ENCODE results near the gene NLRP5.

NLRP5 gene

GRCh38 chr19:56026769-56027168 lies 40.2 kb downstream of the NLRP5 start:
- Histone ChIP-seq H3K27ac (no peak overlapping the region), H3K4me1 (ENCODE audit: control insufficient read depth in 1 of 2, insufficient read depth in 1 of 2, low read depth in 1 of 2, low read length in 1 of 2) (no peaks in the 10 kb centered on the region), H3K4me3 (ENCODE audit: low read depth in 1 of 2, low read length in 1 of 2) (no peak overlapping the region), H3K9me3 (no peaks in the 10 kb centered on the region), H3K27me3 (no peaks in the 10 kb centered on the region), H3K36me3 (no peaks in the 10 kb centered on the region)
- no peak for TF ChIP-seq CTCF (IDR thresholded peaks at IDR 0.05)

- H3K4me1 ChIP-seq (ENCODE audit: control insufficient read depth in 1 of 2, insufficient read depth in 1 of 2, low read depth in 1 of 2, low read length in 1 of 2): no peaks in the 10 kb centered on the region
- no peak for TF ChIP-seq CTCF (IDR thresholded peaks at IDR 0.05)
- H3K27ac ChIP-seq: no peak overlapping the region
- H3K9me3 ChIP-seq: no peaks in the 10 kb centered on the region
- no peak overlapping the region for H3K4me3 ChIP-seq (ENCODE audit: low read depth in 1 of 2, low read length in 1 of 2)
- no peaks in the 10 kb centered on the region for H3K36me3 ChIP-seq
- no peaks in the 10 kb centered on the region for H3K27me3 ChIP-seq
These were observed 67.0 kb downstream of the NLRP5 start for GRCh38 chr19:56053596-56053995.

GRCh38 chr19:56066152-56067023 lies 79.8 kb downstream of the NLRP5 start:
- Histone ChIP-seq H3K4me3 (ENCODE audit: low read depth in 1 of 2, low read length in 1 of 2) (no peak overlapping the region), H3K4me1 (ENCODE audit: control insufficient read depth in 1 of 2, insufficient read depth in 1 of 2, low read depth in 1 of 2, low read length in 1 of 2) (peaks cover 3 to 7% of the 10 kb centered on the region in 2 experiments), H3K27ac (no peak overlapping the region), H3K36me3 (no peaks in the 10 kb centered on the region), H3K27me3 (peaks cover 38% of the 10 kb centered on the region), H3K9me3 (no peaks in the 10 kb centered on the region)
- TF ChIP-seq CTCF (IDR thresholded peaks at IDR 0.05): peak; percentile 77

- no peaks in the 10 kb centered on the region for H3K9me3 ChIP-seq
- TF ChIP-seq CTCF (IDR thresholded peaks at IDR 0.05): no peak
- H3K4me3 ChIP-seq (ENCODE audit: low read depth in 1 of 2, low read length in 1 of 2): no peak overlapping the region
- H3K27me3 ChIP-seq: peaks cover 32% of the 10 kb centered on the region
- H3K4me1 ChIP-seq (ENCODE audit: control insufficient read depth in 1 of 2, insufficient read depth in 1 of 2, low read depth in 1 of 2, low read length in 1 of 2): peaks cover 3 to 7% of the 10 kb centered on the region in 2 experiments
- H3K27ac ChIP-seq: no peak overlapping the region
- no peaks in the 10 kb centered on the region for H3K36me3 ChIP-seq
These were observed 83.1 kb downstream of the NLRP5 start for GRCh38 chr19:56069642-56070041.

- peaks cover 19% of the 10 kb centered on the region for H3K27me3 ChIP-seq
- no peak overlapping the region for H3K4me3 ChIP-seq (ENCODE audit: low read depth in 1 of 2, low read length in 1 of 2)
- no peak for TF ChIP-seq CTCF (IDR thresholded peaks at IDR 0.05)
- no peaks in the 10 kb centered on the region for H3K36me3 ChIP-seq
- peaks cover 3 to 6% of the 10 kb centered on the region in 2 experiments for H3K4me1 ChIP-seq (ENCODE audit: control insufficient read depth in 1 of 2, insufficient read depth in 1 of 2, low read depth in 1 of 2, low read length in 1 of 2)
- no peak overlapping the region for H3K27ac ChIP-seq
- no peaks in the 10 kb centered on the region for H3K9me3 ChIP-seq
These were observed 84.6 kb downstream of the NLRP5 start for GRCh38 chr19:56071151-56071550.
